Upper lobe of left lung (tissue), 6 donors: ENCODE measurements around the gene ACKR2. TPM values are rescaled to one million over a fixed set of nuclear protein-coding genes. Genes with fewer than 3 reads are reported as not detected.

Experiments used
- ATAC-seq, 2 donors: fragments of 200-7000 bp; cut with Tn5 transposase; one replicate each; pipeline ENCODE4 v1.9.1; 2022; ENCODE audit warnings: mild to moderate bottlenecking in 2 of 2, moderate library complexity in 2 of 2; ENCODE audit not compliant: low FRiP score in 2 of 2
- DNase-seq, 2 donors: peaks; one replicate each; pipeline ENCODE4 v3.0.0-alpha.2; 2019 to 2020
- H3K27ac ChIP-seq, 4 donors: fragments of 200-600 bp; sonication (generic); one replicate each; pipeline ENCODE4 v1.5.1; 2016 to 2019
- H3K27me3 ChIP-seq, 4 donors: fragments of 200-600 bp; sonication (generic); one replicate each; pipeline ENCODE4 v1.5.1; 2017 to 2019
- H3K36me3 ChIP-seq, 4 donors: fragments of 200-600 bp; sonication (generic); one replicate each; pipeline ENCODE4 v1.5.1; 2016 to 2019
- H3K4me1 ChIP-seq, 4 donors: fragments of 200-600 bp; sonication (generic); one replicate each; pipeline ENCODE4 v1.5.1; 2018 to 2019
- H3K4me3 ChIP-seq, 4 donors: fragments of 200-600 bp; sonication (generic); one replicate each; pipeline ENCODE4 v1.5.1; 2017 to 2019; ENCODE audit warnings: mild to moderate bottlenecking in 2 of 4, moderate library complexity in 1 of 4
- H3K9me3 ChIP-seq, 4 donors: fragments of 200-600 bp; sonication (generic); one replicate each; pipeline ENCODE4 v1.5.1; 2018 to 2019
- CTCF ChIP-seq, 6 experiments: fragments of 450-650 bp in 4 of 6; fragments of 200-600 bp in 2 of 6; sonication (generic) in 2 of 6; IDR thresholded peaks; one replicate each; pipeline ENCODE4 v1.5.1; 2016 to 2019; ENCODE audit warnings: antibody characterized with exemption in 6 of 6
- EP300 ChIP-seq, 4 donors: sonication (generic); formaldehyde crosslinking; IDR thresholded peaks; one replicate each; pipeline ENCODE4 v1.5.1; 2017; ENCODE audit warnings: antibody characterized with exemption in 4 of 4, control low read depth in 2 of 4
- POLR2A ChIP-seq, 4 donors: fragments of 450-650 bp; IDR thresholded peaks; one replicate each; pipeline ENCODE4 v1.5.1; 2016 to 2017; ENCODE audit warnings: antibody characterized with exemption in 4 of 4, mild to moderate bottlenecking in 2 of 4
- POLR2AphosphoS5 ChIP-seq, 2 donors: sonication (generic); formaldehyde crosslinking; IDR thresholded peaks; one replicate each; pipeline ENCODE4 v1.5.1; 2017; ENCODE audit warnings: antibody characterized with exemption in 2 of 2
- WGBS, 2 donors: methylation state at CpG; one replicate each; pipeline ENCODE4 v1.1.5; 2017 to 2018; 5-methylcytosine and 5-hydroxymethylcytosine counted together
- total RNA-seq, 6 donors: library from RNA; depleted of rRNA in 4 of 6; stranded (reverse); fragments of >200 nt in 4 of 6; gene quantifications; one replicate each; pipeline versions ENCODE4 v1.1.0 to v1.2.1, GENCODE V29; 2016 to 2021
- donor health status: DM: no; HTN: no; CAD: no; lungs with moderate emphysema.
- donor health status: DM: no; HTN: yes; CAD: no; lungs with severe emphysema.

The ACKR2 gene
- total RNA-seq, 6 donors from 2014 or later = 1.1 to 8.2 (median 2.3) TPM; not detected in 1

DNA sequence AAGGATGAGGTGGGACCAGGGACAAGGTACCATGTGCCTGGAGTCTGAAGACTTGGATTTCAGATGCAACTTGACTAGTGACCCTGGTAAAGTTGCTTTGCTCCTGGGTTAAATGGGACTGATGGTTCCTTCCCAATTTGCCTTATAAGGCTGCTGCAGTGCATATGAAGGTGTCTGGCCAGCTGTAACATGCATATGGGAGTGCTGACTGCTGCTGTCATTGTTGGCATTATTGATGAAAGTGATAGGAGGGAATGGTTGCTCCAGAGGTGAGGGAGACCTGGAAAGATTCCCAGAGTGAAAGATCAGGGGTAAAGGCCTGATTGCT, 45.9 kb downstream of the ACKR2 start:
- Histone ChIP-seq H3K4me1 (peaks cover 0 to 18% (median 7%) of the 10 kb centered on the region in 4 donors), H3K4me3 (no peak overlapping the region), H3K36me3 (no peaks in the 10 kb centered on the region), H3K9me3 (no peaks in the 10 kb centered on the region), H3K27ac (no peak overlapping the region), H3K27me3 (no peaks in the 10 kb centered on the region)
- TF ChIP-seq EP300 (IDR thresholded peaks at IDR 0.05) = no peak
- TF ChIP-seq CTCF (IDR thresholded peaks at IDR 0.05) = no peak
- no peak for TF ChIP-seq POLR2A (IDR thresholded peaks at IDR 0.05)
- no peak for TF ChIP-seq POLR2AphosphoS5 (IDR thresholded peaks at IDR 0.05)
- ATAC-seq (no peak), DNase-seq (no peak)

DNA sequence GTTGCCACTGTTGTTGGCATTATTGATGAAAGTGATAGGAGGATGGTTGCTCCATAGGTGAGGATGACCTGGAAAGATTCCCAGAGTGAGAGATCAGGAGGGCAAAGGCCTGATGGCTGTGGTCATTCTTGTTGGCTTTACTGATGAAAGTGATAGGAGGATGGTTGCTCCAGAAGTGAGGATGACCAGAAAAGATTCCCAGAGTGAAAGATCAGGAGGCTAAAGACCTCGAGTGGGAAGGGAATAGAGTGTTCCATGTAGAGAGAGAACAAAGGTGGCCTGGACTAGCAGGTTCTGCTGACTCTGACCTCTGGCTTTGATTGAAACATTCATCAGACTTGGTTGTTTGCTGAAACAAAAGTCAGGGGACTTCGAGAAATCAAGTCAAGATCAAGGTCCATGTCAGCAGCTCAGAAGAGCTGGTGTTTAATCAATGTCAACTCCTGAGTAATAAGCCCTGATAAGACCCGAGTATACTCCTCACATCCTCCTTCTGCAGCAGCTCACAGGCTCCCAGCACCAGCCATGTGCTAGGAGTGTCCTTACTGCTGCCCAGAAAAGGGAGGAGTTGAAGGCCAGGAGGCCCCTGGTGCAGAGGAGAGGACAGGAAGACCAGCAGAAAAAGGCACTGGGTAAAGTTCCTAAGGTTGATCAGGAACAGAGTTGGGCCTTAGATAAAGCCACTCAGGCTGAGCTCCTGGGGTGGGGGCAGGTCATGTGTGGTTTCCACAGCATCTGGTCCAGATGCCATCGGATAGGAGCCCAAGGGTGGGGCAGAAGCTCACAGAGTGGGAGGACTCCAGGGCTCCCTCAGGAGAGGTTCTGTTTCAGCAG, 46.5 kb downstream of the ACKR2 start:
- TF ChIP-seq CTCF (IDR thresholded peaks at IDR 0.05) = no peak
- TF ChIP-seq POLR2AphosphoS5 (IDR thresholded peaks at IDR 0.05) = no peak
- TF ChIP-seq EP300 (IDR thresholded peaks at IDR 0.05) = no peak
- TF ChIP-seq POLR2A (IDR thresholded peaks at IDR 0.05) = no peak
- H3K27ac ChIP-seq = no peak overlapping the region
- peak in 1 of 2 donors; percentile 75 for ATAC-seq
- no peaks in the 10 kb centered on the region for H3K9me3 ChIP-seq
- no peaks in the 10 kb centered on the region for H3K27me3 ChIP-seq
- H3K36me3 ChIP-seq = no peaks in the 10 kb centered on the region
- peaks cover 0 to 18% (median 7%) of the 10 kb centered on the region in 4 donors for H3K4me1 ChIP-seq
- no peak overlapping the region for H3K4me3 ChIP-seq
- 61 to 83% methylated on average over 4 of the region's 4 CpGs for whole genome bisulfite sequencing, 2 donors
- no peak for DNase-seq

DNA sequence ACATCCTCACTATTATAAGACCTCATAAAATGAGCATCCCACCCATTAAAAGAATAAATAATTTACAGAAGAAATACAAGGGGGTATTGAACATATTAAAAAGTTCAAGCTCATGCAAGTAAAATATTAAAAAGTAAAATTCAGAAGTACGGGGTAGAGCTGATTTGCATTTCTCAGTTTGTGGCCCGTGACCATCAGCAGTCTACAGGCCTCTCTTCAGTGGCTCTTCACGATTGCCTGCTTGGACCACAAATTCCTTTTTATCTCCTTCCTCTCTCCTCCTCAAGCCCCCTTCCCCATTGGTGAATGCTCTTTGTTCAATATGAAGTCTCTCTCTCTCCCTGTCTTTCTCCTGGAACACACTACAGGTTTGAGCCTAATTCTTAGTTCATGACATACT, 47.3 kb downstream of the ACKR2 start:
- Histone ChIP-seq H3K9me3 (no peaks in the 10 kb centered on the region), H3K4me1 (peaks cover 0 to 16% (median 5%) of the 10 kb centered on the region in 4 donors), H3K27ac (no peak overlapping the region), H3K27me3 (no peaks in the 10 kb centered on the region), H3K36me3 (no peaks in the 10 kb centered on the region), H3K4me3 (no peak overlapping the region)
- no peak for ATAC-seq
- TF ChIP-seq CTCF (IDR thresholded peaks at IDR 0.05) = no peak
- no peak for TF ChIP-seq EP300 (IDR thresholded peaks at IDR 0.05)
- no peak for TF ChIP-seq POLR2A (IDR thresholded peaks at IDR 0.05)
- no peak for TF ChIP-seq POLR2AphosphoS5 (IDR thresholded peaks at IDR 0.05)
- WGBS, 2 donors = 86 to 93% methylated on average over 3 of the region's 3 CpGs
- no peak for DNase-seq

- Histone ChIP-seq H3K4me3 (no peak overlapping the region), H3K9me3 (no peaks in the 10 kb centered on the region), H3K36me3 (no peaks in the 10 kb centered on the region), H3K27ac (no peak overlapping the region), H3K27me3 (no peaks in the 10 kb centered on the region), H3K4me1 (no peaks in the 10 kb centered on the region)
- ATAC-seq = no peak
- 93 to 94% methylated on average over 15 of the region's 15 CpGs for WGBS, 2 donors
- no peak for DNase-seq
- TF ChIP-seq POLR2AphosphoS5 (IDR thresholded peaks at IDR 0.05) (no peak), POLR2A (IDR thresholded peaks at IDR 0.05) (no peak), EP300 (IDR thresholded peaks at IDR 0.05) (no peak), CTCF (IDR thresholded peaks at IDR 0.05) (no peak)
These were observed 55.2 kb downstream of the ACKR2 start for GRCh38 chr3:42864321-42864950.
